PC-9 (cell line): Measurements from ENCODE around the gene SLC2A9. TPM values are rescaled to one million over a fixed set of nuclear protein-coding genes. Genes with fewer than 3 reads are reported as not detected.

Experiments used
- BruUV-seq: library from RNA; stranded (reverse); fragments of 400-500 nt; replicated peaks from 2 replicates; lab custom pipeline; 2021; lab: Mats Ljungman, UMichigan
- CTCF ChIA-PET: fragments of 300-600 bp; sonication (Branson Sonifier 250); formaldehyde crosslinking; loops from one replicate; lab custom pipeline; 2022; ENCODE audit warnings: antibody characterized with exemption; lab: Charles Lee
- POLR2A ChIA-PET: fragments of 300-600 bp; sonication (Branson Sonifier 250); formaldehyde crosslinking; loops from one replicate; lab custom pipeline; 2022; ENCODE audit warnings: antibody characterized with exemption; ENCODE audit not compliant: unreplicated experiment; lab: Charles Lee
- DNase-seq, 2 experiments: peaks; one replicate each; pipeline versions ENCODE4 v3.0.0 to v3.0.0-alpha.2; 2015 to 2022; ENCODE audit warnings: mixed read lengths in 1 of 2
- H2AFZ ChIP-seq: fragments of 200-600 bp; sonication (generic); 2 replicates; pipeline ENCODE4 v1.8.1; 2017; ENCODE audit warnings: antibody characterized with exemption
- H3F3A ChIP-seq: fragments of 200-600 bp; sonication (generic); 2 replicates; pipeline ENCODE4 v1.8.1; 2017; ENCODE audit warnings: antibody characterized with exemption, mild to moderate bottlenecking, low read depth; ENCODE audit not compliant: insufficient read depth
- H3K27ac ChIP-seq: fragments of 200-600 bp; sonication (generic); 2 replicates; pipeline ENCODE4 v1.6.1; 2016; ENCODE audit warnings: mixed run types
- H3K27me3 ChIP-seq: fragments of 200-600 bp; sonication (generic); 2 replicates; pipeline ENCODE4 v1.6.1; 2016; ENCODE audit warnings: low read depth, mixed run types; ENCODE audit not compliant: insufficient read depth
- H3K36me3 ChIP-seq: fragments of 200-600 bp; sonication (generic); 2 replicates; pipeline ENCODE4 v1.6.1; 2016; ENCODE audit warnings: low read depth, mixed run types
- H3K4me1 ChIP-seq: fragments of 200-600 bp; sonication (generic); replicated peaks from 2 replicates; pipeline ENCODE4 v1.6.1; 2016; ENCODE audit warnings: mixed run types; ENCODE audit not compliant: insufficient read depth
- H3K4me2 ChIP-seq: fragments of 200-600 bp; sonication (generic); 2 replicates; pipeline ENCODE4 v1.6.1; 2017; ENCODE audit warnings: mixed run types
- H3K4me3 ChIP-seq: fragments of 200-600 bp; sonication (generic); 2 replicates; pipeline ENCODE4 v1.6.1; 2016; ENCODE audit warnings: mixed run types
- H3K79me2 ChIP-seq: fragments of 200-600 bp; sonication (generic); 2 replicates; pipeline ENCODE4 v1.6.1; 2017; ENCODE audit warnings: low read depth, mixed run types
- H3K9me2 ChIP-seq: fragments of 200-600 bp; sonication (generic); 2 replicates; pipeline ENCODE4 v1.8.1; 2017; ENCODE audit warnings: mild to moderate bottlenecking; ENCODE audit not compliant: insufficient read depth
- H3K9me3 ChIP-seq: fragments of 200-600 bp; sonication (generic); 2 replicates; pipeline ENCODE4 v1.8.1; 2016; ENCODE audit warnings: low read depth; ENCODE audit not compliant: insufficient read depth
- H4K20me1 ChIP-seq: fragments of 200-600 bp; sonication (generic); 2 replicates; pipeline ENCODE4 v1.8.1; 2017; ENCODE audit not compliant: insufficient read depth
- EZH2 ChIP-seq: fragments of 200-600 bp; sonication (generic); IDR thresholded peaks from 2 replicates; pipeline ENCODE4 v1.8.0; 2017; ENCODE audit warnings: antibody characterized with exemption, low read depth
- intact Hi-C: fragments of 100-400 bp; cut with micrococcal nuclease; formaldehyde crosslinking; loops from one replicate; pipeline ENCODE4 v1.10.0; 2022; ENCODE audit not compliant: unreplicated experiment
- total RNA-seq: library from RNA; stranded (reverse); gene quantifications from 2 replicates; pipeline ENCODE4 v1.2.3, GENCODE V29; 2021
- TF ChIP-seq, protein P1 (sequence below): fragments of 200-600 bp; sonication (generic); conservative IDR thresholded peaks from 2 replicates; pipeline ENCODE4 v1.6.1; 2017; ENCODE audit warnings: mixed run types, antibody characterized with exemption, mild to moderate bottlenecking, moderate library complexity

SLC2A9 gene
- total RNA-seq, 1 experiment from 2014 or later = 0.28 TPM

DNA sequence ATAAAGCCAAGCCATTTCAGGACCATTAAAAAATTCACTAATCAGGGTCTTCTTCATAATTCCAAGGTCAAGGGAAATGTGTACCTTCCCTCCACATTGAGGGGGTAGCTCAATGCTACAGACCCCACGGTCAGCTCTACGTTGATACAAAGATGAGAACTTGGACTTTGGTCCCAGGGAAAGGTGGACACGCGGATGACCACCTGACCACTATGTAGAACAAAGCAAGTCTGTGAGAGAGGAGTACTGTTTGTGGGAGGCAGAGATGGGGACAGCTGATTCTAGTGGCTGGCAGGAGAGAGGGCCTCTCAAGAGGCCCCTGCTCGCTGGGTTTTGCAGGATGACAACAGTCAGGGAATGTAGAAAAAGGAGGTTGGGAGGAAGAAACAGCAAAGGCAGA, 58.0 kb downstream of the SLC2A9 start:
- no peak for DNase-seq
- Histone ChIP-seq H3F3A (no peaks in the 10 kb centered on the region), H3K4me2 (no peak overlapping the region), H3K9me3 (no peaks in the 10 kb centered on the region), H3K9me2 (no peaks in the 10 kb centered on the region), H3K4me1 (no peaks in the 10 kb centered on the region), H3K27me3 (no peaks in the 10 kb centered on the region), H3K4me3 (no peak overlapping the region), H2AFZ (no peak overlapping the region), H4K20me1 (no peaks in the 10 kb centered on the region), H3K27ac (no peak overlapping the region), H3K79me2 (no peaks in the 10 kb centered on the region), H3K36me3 (no peaks in the 10 kb centered on the region)
- ChIA-PET CTCF (no interaction called here), POLR2A (no interaction called here)
- no TSS peak for BruUV-seq
- no peak for TF ChIP-seq EZH2
- intact Hi-C loops = no loop called here

DNA sequence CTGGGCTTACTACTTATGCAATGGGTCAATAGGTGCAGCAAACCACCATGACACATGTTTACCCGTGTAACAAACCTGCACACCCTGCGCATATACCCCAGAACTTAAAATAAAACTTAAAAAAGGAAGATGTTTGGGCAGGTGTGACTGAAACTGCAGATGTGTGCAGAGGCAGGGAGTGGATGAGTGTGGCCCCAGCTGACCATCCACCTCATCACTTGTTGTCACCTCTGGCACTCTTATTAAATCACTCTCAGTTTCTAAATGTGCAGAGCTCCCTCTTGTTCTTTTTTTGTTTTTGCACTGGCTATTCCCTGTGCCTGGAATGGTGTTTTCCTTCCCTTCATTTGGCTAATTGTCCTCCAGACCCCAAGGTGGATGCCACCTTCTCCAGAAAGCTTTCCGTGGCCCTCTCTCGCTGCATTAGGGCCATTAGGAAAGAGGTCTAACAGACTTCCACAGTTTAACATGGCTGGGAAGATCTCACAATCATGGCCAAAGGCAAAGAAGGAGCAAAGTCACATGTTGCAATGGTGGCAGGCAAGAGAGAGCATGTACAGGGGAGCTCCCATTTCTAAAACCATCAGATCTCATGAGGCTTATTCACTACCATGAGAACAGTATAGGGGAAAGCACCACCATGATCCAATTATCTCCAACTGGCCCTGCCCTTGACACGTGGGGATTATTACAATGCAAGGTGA, 58.5 kb downstream of the SLC2A9 start:
- no peaks in the 10 kb centered on the region for H3K9me2 ChIP-seq
- POLR2A ChIA-PET = no interaction called here
- H4K20me1 ChIP-seq = no peaks in the 10 kb centered on the region
- no peaks in the 10 kb centered on the region for H3F3A ChIP-seq
- no TSS peak for BruUV-seq
- no peak overlapping the region for H2AFZ ChIP-seq
- H3K27me3 ChIP-seq = no peaks in the 10 kb centered on the region
- H3K9me3 ChIP-seq = no peaks in the 10 kb centered on the region
- intact Hi-C loops = no loop called here
- no peaks in the 10 kb centered on the region for H3K79me2 ChIP-seq
- H3K36me3 ChIP-seq = no peaks in the 10 kb centered on the region
- DNase-seq = no peak
- no peak overlapping the region for H3K4me2 ChIP-seq
- CTCF ChIA-PET = no interaction called here
- H3K4me3 ChIP-seq = no peak overlapping the region
- TF ChIP-seq EZH2 = no peak
- TF ChIP-seq, protein P1, sequence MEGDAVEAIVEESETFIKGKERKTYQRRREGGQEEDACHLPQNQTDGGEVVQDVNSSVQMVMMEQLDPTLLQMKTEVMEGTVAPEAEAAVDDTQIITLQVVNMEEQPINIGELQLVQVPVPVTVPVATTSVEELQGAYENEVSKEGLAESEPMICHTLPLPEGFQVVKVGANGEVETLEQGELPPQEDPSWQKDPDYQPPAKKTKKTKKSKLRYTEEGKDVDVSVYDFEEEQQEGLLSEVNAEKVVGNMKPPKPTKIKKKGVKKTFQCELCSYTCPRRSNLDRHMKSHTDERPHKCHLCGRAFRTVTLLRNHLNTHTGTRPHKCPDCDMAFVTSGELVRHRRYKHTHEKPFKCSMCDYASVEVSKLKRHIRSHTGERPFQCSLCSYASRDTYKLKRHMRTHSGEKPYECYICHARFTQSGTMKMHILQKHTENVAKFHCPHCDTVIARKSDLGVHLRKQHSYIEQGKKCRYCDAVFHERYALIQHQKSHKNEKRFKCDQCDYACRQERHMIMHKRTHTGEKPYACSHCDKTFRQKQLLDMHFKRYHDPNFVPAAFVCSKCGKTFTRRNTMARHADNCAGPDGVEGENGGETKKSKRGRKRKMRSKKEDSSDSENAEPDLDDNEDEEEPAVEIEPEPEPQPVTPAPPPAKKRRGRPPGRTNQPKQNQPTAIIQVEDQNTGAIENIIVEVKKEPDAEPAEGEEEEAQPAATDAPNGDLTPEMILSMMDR = no peak
- H3K4me1 ChIP-seq = no peaks in the 10 kb centered on the region
- H3K27ac ChIP-seq = no peak overlapping the region

DNA sequence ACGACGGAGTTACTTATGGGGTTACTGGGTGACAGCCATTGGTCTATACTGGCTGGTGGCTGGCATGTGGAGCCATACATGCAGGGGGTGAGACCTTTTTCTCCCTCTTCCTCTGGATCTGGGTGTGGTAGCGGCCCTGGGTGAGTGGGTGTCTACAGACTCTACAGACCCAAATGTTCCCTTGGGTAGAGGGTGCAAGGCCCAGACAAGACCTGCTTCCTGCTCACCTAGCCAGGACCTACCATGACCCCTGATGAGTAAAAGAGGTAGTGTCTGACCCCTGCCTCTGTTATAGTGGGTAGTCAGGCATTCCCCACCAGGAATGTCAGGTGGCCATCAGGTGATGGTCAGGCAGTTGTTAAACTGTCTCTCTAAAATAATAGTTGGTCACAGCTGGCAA, 66.8 kb downstream of the SLC2A9 start:
- H2AFZ ChIP-seq = no peak overlapping the region
- H3F3A ChIP-seq = no peaks in the 10 kb centered on the region
- no peaks in the 10 kb centered on the region for H3K9me2 ChIP-seq
- ChIA-PET POLR2A (no interaction called here), CTCF (no interaction called here)
- no peaks in the 10 kb centered on the region for H3K36me3 ChIP-seq
- intact Hi-C loops = no loop called here
- no peak overlapping the region for H3K27ac ChIP-seq
- DNase-seq = no peak
- H4K20me1 ChIP-seq = no peaks in the 10 kb centered on the region
- H3K4me3 ChIP-seq = no peak overlapping the region
- H3K79me2 ChIP-seq = no peaks in the 10 kb centered on the region
- H3K4me2 ChIP-seq = no peak overlapping the region
- no peak for TF ChIP-seq EZH2
- BruUV-seq = no TSS peak
- no peaks in the 10 kb centered on the region for H3K4me1 ChIP-seq
- no peaks in the 10 kb centered on the region for H3K9me3 ChIP-seq
- no peaks in the 10 kb centered on the region for H3K27me3 ChIP-seq

DNA sequence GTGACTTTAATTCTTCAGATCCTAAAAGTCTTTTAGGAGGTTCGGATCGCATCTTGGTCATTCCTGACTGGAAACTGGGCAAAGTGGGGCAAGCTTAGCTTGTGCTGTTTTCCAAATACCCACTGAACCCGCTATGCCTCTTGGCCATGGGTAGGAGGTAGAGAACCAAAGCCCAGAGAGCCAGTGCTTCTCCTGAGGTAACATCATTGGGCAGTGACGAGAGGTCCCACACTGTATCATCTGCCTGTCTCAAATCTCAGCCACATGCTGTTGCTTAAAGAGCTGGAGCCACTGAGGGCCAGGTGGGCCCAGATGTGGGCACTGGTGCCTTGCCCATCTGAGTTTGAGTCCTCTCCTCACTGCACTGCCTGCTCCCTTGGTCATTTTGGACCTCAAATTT, 68.2 kb downstream of the SLC2A9 start:
- TF ChIP-seq, protein P1 = no peak
- no peak for TF ChIP-seq EZH2
- Histone ChIP-seq H4K20me1 (no peaks in the 10 kb centered on the region), H3K9me2 (no peaks in the 10 kb centered on the region), H3K4me1 (no peaks in the 10 kb centered on the region), H3K27ac (no peak overlapping the region), H3F3A (no peaks in the 10 kb centered on the region), H2AFZ (no peak overlapping the region), H3K4me3 (no peak overlapping the region), H3K36me3 (no peaks in the 10 kb centered on the region), H3K9me3 (no peaks in the 10 kb centered on the region), H3K4me2 (no peak overlapping the region), H3K79me2 (no peaks in the 10 kb centered on the region), H3K27me3 (no peaks in the 10 kb centered on the region)
- ChIA-PET POLR2A (no interaction called here), CTCF (no interaction called here)
- BruUV-seq = no TSS peak
- no peak for DNase-seq
- intact Hi-C loops = no loop called here
